Measurements from ENCODE around the gene SRSF5.

Gene SRSF5

GRCh38 chr14:69772082-69773017, 5.4 kb downstream of the SRSF5 start:
- no peak for DNase-seq

GRCh38 chr14:69773571-69774276, 6.8 kb downstream of the SRSF5 start:
- no peak for DNase-seq

- no peak for DNase-seq
These were observed 8.1 kb downstream of the SRSF5 start for GRCh38 chr14:69775012-69775411.

GRCh38 chr14:69776875-69777453, 10.0 kb downstream of the SRSF5 start:
- no peak for DNase-seq

GRCh38 chr14:69779088-69779487, 12.1 kb downstream of the SRSF5 start:
- no peak for DNase-seq

- no peak for DNase-seq
These were observed 13.2 kb downstream of the SRSF5 start for GRCh38 chr14:69780092-69780491.

GRCh38 chr14:69780952-69781351, 14.0 kb downstream of the SRSF5 start:
- no peak for DNase-seq

- no peak for DNase-seq
These were observed 18.0 kb downstream of the SRSF5 start for GRCh38 chr14:69784942-69785341.

GRCh38 chr14:69786603-69787002, 19.7 kb downstream of the SRSF5 start:
- DNase-seq = no peak

- DNase-seq = peak in 1 of 2 experiments; percentile 34
These were observed 22.2 kb downstream of the SRSF5 start for GRCh38 chr14:69789118-69789640.

GRCh38 chr14:69792887-69793421, 26.0 kb downstream of the SRSF5 start:
- DNase-seq = no peak

- no peak for DNase-seq
These were observed 27.8 kb downstream of the SRSF5 start for GRCh38 chr14:69794791-69795190.

- no peak for DNase-seq
These were observed 28.7 kb downstream of the SRSF5 start for GRCh38 chr14:69795691-69796090.

GRCh38 chr14:69796797-69797500, 30.0 kb downstream of the SRSF5 start, which contains the start of gene SLC10A1:
Gene SLC10A1, minus strand, starts transcription at chr14:69797241. Its CDS starts 86 bp downstream, at chr14:69797155.
- no peak for DNase-seq

- DNase-seq = no peak
These were observed 30.8 kb downstream of the SRSF5 start for GRCh38 chr14:69797573-69798338.

- no peak for DNase-seq
These were observed 31.4 kb downstream of the SRSF5 start for GRCh38 chr14:69798339-69798735.

- no peak for DNase-seq
These were observed 36.8 kb downstream of the SRSF5 start for GRCh38 chr14:69803753-69804152.

GRCh38 chr14:69804902-69805301, 38.0 kb downstream of the SRSF5 start:
- no peak for DNase-seq

- DNase-seq = no peak
These were observed 40.2 kb downstream of the SRSF5 start for GRCh38 chr14:69807192-69807591.

GRCh38 chr14:69808919-69809808, 42.2 kb downstream of the SRSF5 start:
- DNase-seq = no peak
